HT1080 (cell line): ENCODE data around the gene ANAPC15. TPM values are rescaled to one million over a fixed set of nuclear protein-coding genes. Genes with fewer than 3 reads are reported as not detected.
"Not testable (repeated sequence)": the region's sequence is repeated elsewhere in the genome, so short reads cannot be mapped to it uniquely, and the experiment has no call there.

Experiments
- DNase-seq: peaks from one replicate; pipeline ENCODE4 v3.0.0-alpha.2; 2015; ENCODE audit warnings: low read depth
- polyA plus RNA-seq, 2 experiments: library from polyadenylated mRNA; depleted of rRNA; stranded (reverse); fragments of >200 nt; gene quantifications; 2 replicates each; pipeline ENCODE4 v1.2.3, GENCODE V29; 2015
- total RNA-seq: library from RNA; depleted of rRNA; stranded (reverse); fragments of >200 nt; shearing (Covaris generic); gene quantifications from 2 replicates; pipeline ENCODE4 v1.2.3, GENCODE V29; 2014; rRNA removed

The ANAPC15 gene
- 70.7 and 81.5 TPM in 2 replicates for total RNA-seq
- 56.0 and 65.6 TPM in 2 replicates for polyA plus RNA-seq (2015; cell fraction: cytosol; rRNA removed)
- 11.6 and 19.1 TPM in 2 replicates for polyA plus RNA-seq (2015; cell fraction: nucleus; rRNA removed)

- DNase-seq, result peak; percentile 99
These were observed at the start of gene ANAPC15 for GRCh38 chr11:72112143-72112977. ANAPC15 (minus strand) TSS chr11:72112695; CDS start chr11:72111276, 1,419 bp downstream.

- DNase-seq, result no peak
These were observed 47.8 kb upstream of the ANAPC15 start for GRCh38 chr11:72160319-72160718.

GRCh38 chr11:72157131-72157530, 44.6 kb upstream of the ANAPC15 start:
- DNase-seq, result no peak

- DNase-seq, result no peak
These were observed 43.3 kb upstream of the ANAPC15 start for GRCh38 chr11:72155751-72156150.

DNA sequence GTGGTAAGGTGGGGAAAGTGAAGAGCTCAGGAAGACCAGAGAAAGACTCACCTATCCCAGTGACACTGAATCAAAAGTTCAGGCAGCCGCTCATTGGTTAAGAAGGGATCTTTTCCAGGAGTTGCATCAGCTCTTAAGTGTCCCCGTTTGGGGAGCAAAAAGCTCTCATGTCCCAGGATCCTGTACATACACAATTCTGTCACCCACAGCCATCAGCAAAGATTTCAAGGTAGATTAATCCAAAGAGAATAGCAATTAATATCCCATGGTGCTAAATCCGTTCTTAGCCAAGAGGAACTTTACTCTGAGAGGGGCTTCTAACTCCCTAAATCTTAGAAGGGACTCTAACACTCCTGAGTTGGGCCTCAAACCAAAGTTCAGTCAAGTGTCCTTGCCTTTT, 42.3 kb upstream of the ANAPC15 start:
- no peak for DNase-seq

GRCh38 chr11:72153874-72154273, 41.4 kb upstream of the ANAPC15 start:
- not testable (repeated sequence) for DNase-seq

GRCh38 chr11:72150882-72151281, 38.4 kb upstream of the ANAPC15 start:
- no peak for DNase-seq

DNA sequence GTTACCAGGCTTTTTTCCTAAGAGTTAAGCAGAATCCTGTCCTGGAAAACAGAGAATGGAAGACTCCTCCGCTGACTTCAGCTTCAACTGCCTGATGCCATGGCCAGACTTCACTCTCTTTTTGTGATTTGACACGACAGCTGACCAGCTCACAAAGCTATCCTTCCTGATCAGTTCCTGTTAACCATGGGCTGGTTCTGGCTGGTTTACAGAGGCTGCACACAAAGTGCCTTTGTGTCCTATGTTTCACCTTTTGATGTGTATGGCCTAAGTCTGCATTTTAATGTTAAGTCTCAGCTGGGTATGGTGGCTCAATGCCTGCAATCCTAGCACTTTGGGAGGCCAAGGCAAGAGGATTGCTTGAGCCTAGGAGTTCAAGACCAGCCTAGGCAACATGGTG, 34.1 kb upstream of the ANAPC15 start:
- DNase-seq, result no peak

DNA sequence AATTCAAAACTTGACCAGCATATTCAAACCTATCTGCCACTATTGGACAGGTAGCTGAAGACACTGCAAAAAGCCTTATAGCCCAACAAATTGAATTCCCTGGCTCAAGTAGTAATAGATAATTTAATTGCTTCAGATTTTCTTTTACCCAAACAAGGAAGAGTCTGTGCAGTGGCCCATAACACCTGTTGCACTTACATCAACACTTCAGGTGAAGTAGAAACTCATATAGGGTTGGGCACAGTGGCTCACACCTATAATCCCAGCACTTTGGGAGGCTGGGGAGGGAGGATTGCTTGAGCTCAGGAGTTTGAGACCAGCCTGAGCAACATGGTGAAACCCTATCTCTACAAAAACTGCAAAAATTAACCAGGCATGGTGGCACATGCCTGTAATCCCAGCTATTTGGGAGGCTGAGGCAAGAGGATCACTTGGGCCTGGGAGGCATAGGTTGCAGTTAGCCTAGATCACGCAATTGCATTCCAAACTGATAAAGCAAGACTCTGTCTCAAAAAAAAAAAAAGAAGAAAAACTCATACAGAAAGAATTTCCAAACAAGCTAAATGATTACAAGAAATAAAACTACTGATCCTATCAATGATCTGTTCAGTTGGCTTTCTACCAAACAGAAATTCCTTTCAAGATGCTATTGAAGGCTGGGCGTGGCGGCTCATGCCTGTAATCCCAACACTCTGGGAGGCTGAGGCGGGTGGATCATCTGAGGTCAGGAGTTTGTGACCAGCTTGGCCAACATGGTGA, 32.5 kb upstream of the ANAPC15 start:
- DNase-seq, result no peak

GRCh38 chr11:72142543-72142942, 30.0 kb upstream of the ANAPC15 start:
- not testable (repeated sequence) for DNase-seq

DNA sequence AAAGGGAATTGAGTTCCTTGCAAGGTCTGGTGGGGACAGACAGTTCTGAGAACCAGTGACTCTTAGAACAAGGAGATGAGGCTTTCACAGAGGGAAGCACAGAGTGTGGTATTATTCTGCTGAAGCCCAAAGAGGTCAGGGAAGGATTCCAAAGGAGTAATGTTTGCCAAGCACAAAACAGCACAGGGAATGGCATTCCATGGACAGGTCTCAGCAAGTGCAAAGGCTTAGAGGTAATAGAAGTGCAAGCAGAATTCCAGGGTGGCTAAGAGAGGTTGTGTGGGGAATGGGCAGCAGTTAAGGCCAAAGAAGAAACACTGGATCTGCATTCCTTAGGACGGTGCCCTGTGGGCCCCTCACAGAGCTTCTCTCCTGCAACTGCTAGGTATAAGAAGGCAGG, 29.6 kb upstream of the ANAPC15 start:
- not testable (repeated sequence) for DNase-seq

DNA sequence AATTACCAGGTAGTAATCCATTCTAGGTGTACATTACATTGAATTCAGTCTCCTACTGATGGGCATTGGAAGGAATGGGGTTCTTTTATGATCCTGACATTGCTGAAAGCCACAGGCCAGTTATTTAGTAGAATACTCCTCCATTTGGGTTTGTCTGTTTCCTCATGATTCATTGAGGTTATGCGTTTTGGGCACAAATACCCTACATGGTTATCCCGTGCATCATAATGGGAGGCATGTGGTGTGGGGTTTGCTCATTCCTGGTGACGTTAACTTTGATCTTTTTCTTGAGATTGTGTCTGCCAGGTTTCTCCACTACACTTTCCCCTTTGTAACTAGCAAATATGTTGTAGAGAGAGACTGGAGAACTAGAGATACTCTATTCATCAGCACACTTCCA, 28.6 kb upstream of the ANAPC15 start:
- peak; percentile 93 for DNase-seq

DNA sequence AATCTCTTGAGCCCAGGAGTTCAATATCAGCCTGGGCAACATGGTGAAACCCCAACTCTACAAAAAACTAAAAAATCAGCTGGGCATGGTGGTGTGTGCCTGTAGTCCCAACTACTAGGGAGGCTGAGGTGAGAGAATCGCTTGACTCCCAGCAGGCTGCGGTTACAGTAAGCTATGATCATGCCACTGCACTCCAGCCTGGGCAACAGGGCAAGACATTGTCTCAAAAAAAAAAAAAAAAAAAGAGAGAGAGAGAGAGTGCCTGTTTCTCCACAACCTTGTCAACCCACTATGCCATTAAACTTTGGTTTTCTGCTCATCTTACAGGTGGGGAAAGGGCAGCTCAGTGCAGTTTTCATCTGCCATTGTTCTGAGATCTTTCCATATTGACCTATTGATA, 28.2 kb upstream of the ANAPC15 start:
- DNase-seq, result peak; percentile 76

DNA sequence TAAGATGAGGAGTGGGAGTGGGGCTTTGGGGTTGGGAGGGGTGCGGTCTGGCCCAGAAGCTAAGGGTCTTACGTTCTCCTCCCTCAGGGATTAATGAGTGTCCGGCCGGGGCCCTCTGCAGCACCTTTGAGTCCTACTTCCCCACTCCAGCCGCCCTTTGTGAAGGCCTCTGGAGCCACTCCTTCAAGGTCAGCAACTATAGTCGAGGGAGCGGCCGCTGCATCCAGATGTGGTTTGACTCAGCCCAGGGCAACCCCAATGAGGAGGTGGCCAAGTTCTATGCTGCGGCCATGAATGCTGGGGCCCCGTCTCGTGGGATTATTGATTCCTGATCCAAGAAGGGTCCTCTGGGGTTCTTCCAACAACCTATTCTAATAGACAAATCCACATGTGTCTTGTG, 27.0 kb upstream of the ANAPC15 start:
- DNase-seq, result no peak

- DNase-seq, result no peak
These were observed 26.4 kb upstream of the ANAPC15 start for GRCh38 chr11:72138821-72139390.

- no peak for DNase-seq
These were observed 24.3 kb upstream of the ANAPC15 start for GRCh38 chr11:72136684-72137262.

DNA sequence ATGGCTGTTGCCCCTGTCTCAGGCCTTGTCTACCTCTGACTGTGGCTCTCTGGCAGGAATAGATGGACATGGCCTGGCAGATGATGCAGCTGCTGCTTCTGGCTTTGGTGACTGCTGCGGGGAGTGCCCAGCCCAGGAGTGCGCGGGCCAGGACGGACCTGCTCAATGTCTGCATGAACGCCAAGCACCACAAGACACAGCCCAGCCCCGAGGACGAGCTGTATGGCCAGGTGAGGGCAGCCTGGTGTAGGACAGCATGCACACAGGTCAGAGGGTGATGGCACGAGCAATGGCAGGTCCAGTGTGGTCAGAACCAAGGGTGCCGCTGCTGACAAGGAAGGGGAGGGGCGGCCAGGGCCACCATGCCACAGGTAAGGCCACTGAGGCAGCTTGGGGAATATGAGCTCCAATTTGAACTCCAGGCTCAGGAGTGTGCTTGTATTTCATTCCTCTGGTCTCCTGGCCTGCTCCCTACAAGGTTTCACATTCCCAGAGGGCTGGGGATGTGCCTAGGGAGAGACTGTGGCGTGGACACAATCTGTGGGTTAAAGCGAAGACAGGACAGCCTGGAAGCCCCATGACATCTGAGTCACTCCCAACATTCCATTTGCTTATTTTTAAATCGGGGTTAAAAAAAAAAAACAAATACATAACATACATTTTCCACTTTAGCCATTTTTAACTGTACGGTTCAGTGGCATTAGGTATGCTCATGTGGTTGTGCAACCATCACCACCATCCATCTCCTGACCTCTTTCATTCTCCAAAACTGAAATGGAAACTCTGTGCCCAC, 23.6 kb upstream of the ANAPC15 start:
- DNase-seq, result no peak

DNA sequence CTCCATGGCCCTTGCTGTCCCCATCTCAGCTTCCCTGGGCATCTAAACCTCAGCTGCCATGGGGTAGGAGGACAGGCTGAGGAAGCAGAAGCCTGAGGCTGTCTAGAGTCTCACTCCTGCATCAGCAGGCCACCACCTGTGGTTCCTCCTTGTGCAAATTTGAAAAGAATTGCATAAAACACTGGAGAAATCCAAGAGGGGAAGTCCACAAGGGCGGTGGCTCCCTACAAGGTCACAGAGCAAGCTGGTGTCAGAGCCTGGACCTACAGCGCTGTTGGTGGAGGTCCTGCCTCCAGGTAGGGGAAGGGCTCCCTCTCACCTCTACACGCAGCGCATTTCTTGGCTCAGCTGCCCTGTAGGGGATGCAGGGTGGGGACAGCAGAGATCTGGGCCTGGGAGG, 23.0 kb upstream of the ANAPC15 start, which contains the start of gene FOLR3:
TSS of gene FOLR3 (plus strand) at position 253 of the 400 bp plus-strand sequence. CDS start 228 bp downstream, outside the sequence.
- DNase-seq, result not testable (repeated sequence)

DNA sequence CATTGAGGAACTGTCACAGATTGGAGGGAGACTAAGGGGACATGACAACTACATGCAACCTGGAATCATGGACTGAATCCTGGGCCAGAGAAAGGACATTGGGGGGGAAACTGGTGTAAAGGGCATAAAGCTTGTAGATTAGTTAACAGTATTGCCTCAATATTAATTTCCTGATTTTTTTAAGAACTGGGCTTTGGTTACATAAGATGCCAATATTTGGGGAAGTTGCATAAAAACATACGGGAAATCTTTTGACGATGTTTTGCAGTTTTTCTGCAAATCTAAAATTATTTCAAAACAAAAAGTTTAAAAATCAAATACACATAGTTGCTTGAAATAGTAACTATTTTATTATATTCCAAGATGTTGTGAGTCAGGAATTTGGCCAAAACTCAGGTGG, 20.2 kb upstream of the ANAPC15 start:
- DNase-seq, result no peak

DNA sequence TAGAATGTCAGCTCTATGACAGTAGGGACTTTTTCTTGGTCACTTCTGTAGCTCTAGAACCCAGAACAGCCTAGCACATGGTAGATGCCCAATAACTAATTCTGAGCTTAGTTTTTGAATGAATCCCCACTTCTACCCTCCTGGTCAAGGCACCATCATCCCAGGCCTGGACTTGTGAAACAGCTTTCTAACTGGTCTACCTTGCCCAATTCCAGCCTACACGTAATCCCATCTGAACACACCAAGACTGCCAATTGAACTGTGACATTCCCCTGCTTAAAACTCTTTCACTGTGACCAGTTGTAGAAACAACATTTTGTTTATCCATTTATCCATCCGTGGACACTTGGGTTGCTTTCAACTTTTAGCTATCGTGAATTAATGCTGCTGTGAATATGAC, 16.9 kb upstream of the ANAPC15 start:
- DNase-seq, result no peak

DNA sequence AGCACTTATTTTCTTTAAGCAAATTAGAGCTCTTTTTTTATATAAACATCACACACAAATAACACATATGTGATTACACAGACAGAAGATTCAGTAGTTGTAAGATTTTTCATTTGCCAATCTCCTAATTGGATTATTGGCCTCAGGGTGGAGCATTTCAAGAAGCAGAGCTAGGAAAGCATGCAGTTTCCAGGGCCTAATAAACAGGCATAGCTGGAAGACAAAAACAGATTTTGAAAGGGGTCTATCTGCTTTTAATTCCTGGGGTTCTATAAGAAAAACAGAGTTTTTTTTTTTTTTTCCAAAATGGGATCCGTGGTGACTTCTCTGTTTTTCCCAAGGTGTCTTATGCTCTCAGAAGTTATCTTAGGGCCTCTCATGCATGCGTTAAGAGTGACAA, 15.4 kb upstream of the ANAPC15 start:
- DNase-seq, result no peak
